CD1c-positive myeloid dendritic cell (primary cell): ENCODE measurements around the gene NELFCD.
A peak's percentile ranks its signal among the peaks of the same experiment; 100 is the strongest.
"Not testable (repeated sequence)": the region's sequence is repeated elsewhere in the genome, so short reads cannot be mapped to it uniquely, and the experiment has no call there.

Source experiments
- DNase-seq: peaks from one replicate; pipeline ENCODE4 v3.0.0-alpha.2; 2016; ENCODE audit errors: extremely low spot score

The NELFCD gene

DNA sequence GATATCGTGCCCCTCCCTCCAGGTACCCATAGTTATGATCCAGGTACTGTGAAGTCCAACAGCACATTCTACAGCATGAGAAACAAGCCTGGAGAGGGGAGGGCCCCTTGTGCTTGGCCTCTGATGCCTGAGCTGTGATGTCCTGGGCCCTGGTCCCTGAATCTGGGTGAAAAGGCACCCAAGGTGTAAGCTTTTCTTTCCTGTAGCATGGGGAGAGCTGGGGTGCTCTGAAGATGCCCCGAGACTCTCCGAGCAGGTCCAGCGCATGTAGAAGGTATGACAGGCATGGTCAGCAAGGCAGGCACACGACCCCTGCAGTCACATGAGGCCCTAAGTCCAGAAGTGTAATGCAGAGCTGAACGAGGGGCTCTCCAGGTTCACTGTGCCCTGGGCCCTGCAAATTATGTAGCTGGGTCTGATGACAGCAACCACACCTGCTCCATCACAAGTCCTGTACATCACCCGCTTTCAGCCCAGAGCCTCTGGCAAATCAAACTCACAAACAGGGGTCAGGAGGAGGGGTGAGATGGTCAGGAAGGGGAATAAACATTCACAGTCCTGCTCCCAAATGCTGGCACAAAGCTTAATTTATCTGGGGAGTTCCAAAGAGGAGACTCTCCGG, 27.8 kb downstream of the NELFCD start:
- no peak for DNase-seq

DNA sequence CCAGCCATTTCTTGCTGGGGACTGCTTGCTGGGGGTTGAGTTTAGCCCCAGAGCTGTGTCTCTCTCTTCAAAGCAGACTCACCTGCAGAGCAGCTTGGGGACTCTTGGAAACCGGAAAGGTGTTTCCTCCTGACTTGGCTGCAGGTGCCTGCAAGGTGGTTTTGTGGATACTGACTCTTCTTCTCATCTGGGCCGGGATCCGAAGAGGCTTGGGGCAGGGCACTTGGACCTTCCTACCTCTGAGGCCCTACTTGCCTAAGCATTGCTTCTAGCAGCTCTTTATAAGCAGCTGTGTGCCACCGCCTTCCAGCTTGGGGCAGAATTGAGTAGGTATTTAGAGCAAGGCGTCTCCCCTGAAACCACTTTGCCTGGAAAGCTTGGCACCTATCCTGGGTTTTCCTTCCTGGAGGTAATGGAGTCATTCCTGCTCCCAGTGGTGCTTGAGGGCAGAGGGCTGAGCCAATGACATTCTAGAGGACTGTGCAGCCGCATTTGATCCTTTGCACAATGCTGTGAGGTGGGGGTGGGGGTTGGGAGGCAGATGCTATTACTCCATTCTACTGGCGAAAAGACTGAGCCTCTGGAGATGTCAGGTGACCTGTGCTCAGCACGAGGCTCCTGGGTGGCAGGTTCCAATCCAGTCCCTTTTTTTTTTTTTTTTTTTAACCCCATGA, 29.4 kb downstream of the NELFCD start:
- no peak for DNase-seq

DNA sequence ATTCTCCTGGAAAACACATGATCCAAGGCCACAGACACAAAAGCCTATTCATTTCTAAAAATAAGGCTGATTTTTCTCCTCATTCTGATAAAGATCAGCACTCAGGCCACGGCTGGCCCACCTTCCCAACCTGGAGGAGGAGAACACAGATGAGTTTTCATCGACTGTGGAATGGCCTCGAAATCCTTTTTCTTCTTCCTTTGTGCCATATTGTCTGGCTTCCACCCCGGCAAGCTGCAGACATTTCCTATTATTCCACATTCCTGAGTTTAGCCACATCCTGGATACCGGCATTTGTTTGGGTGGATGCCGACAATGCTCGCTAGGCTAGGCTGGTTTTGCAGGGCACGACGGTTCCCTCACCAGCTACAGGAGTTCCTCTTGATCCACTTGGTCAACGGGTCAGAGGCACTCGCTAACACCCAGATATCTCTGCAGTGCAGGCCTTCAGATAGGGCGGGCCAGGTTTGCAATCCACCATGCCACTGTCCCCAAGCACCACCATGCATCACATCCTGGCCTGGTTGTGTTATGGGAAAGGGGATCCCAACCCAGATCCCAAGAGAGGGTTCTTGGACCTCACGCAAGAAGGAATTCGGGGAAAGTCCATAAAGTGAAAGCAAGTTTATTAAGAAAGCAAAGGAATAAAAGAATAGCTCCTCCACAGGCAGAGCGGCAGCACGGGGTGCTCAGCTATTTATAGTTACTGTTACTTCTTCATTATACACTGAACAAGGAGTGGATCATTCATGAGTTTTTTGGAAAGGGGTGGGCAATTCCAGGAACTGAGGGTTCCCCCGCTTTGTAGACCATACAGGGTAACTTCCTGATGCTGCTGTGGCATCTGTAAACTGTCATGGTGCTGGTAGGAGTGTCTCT, 30.2 kb downstream of the NELFCD start:
- DNase-seq = peak; percentile 88

DNA sequence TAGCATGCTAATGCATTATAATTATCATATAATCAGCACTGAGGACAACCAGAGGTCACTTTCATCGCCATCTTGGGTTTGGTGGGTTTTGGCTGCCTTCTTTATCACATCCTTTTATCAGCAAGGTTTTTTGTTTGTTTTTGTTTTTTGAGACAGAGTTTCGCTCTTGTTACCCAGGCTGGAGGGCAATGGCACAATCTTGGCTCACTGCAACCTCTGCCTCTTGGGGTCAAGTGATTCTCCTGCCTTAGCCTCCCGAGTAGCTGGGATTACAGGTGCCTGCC, 30.8 kb downstream of the NELFCD start:
- DNase-seq = not testable (repeated sequence)

DNA sequence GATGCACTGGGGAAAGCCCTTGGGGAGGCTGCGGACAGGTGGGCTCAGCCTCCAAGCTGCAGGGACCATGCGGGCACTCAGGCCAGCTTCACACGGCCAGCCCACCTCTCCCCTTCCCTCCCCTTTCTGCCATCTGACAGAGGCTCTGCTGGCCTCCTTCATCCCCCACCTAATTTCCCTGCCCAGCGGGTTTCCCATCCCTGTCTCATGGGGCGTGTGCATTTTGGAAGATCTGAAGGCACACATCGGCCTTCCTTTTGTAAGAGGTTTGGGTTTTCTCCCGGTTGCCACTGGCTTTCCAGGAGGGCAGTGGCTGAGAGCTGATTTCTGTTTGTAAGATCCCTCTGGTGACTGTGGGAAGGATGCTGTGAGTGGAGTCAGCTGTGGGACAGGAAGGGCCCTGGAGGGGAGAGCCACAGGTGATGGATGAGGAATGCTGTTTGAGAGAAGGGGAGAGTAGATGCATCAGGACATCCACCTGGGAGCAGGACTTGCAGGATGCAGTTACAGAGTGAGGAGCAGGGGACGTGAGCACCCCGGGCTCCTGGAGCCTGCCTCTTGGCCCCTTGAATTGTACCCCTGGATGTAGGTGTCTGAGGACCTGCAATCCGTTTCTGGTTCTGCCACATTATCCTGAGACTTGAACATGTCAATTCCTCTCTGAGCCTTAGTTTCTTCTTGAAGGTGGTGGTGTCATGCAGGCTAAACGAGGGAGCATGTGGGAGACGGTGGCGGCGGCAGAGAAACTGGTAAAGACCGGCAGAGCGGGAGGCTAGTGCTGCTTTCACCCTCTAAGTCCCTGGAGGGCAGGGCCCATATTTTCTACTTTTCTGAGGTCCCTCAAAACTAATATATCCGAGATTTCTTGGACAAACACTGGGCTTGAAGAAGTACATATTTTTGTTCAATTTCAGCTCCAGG, 32.2 kb downstream of the NELFCD start:
- no peak for DNase-seq

DNA sequence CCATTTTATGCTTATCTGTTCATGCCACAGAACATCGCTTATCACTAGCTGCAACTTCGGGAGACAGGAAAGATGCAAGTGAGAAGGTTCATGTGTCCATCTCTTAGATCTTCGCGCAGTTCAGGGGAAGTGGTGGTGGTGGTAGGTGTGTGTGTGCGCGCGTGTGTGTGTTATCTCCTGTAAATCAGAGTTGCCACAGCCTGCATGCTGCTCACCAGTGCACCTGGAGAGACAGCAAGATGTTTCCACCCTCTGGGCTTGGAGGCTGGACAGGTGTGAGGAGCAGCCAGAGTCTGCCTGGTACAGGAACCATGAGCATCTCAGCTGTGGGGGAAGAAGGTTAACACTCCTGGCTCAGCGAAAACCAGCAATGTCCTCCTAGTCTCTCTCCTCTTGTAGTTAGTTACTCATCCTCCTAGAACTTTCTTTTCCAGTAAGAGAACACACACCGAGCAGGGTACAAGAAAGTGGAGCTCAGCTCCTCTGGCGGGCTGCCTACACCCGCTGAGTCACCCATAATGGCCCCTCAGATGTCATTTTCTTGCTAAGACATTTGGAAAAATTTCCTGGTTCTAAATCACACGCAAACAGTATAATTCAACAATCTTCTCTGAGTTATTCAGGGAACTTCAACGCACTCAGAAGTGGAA, 33.0 kb downstream of the NELFCD start:
- DNase-seq = no peak

DNA sequence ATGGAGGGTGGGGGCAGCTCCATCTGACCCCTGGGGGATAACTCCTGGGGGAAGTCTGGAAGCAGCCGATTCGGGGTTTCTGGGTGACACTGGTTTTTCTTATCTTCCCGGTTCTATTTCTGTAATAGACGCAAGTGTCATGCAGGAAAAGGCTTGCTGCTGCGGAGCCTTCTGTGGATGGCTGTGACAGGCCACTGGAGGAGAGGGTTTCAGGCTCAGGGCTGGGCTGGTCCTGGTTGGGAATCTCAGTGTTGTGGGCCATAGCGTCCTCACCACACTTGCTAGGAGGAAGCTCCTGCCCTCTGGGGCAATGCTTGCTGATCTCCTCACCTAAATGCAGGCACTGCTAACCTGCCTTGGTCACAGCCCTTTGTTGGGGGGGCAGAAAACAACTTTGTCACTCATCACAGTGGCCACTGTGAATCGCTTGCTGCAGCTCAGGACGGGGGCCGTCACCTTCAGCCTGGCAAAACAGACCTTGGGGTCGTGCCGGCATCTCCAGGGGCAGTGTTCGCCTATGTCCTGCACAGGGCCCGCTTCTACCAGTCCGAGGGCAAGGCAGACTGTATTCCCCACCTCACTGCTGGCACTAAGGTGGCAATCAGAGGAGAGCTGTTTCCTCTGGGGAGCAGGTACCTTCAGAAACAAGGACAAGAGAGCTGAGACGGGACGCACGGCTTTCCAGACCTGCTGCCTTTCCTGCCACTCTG, 33.8 kb downstream of the NELFCD start:
- no peak for DNase-seq

DNA sequence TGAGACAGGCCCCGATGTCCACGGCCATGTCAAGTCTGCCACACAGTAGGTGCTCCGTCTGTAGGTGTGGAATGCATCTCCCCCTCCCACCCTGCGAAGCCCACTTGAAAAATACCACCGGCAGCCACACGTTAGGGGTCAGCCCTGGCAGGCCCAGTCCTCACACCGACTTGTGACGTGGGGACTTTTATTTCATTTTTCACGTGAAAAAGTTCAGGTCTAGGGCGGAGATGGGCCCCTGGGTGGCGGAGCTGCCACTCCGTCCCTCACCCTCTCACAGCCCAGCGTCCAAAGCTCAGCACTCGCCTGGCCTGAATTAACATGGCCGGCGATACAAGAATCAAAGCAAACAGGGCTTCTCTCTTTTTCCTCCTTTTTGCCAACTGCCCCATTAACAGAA, 34.4 kb downstream of the NELFCD start:
- DNase-seq = no peak

DNA sequence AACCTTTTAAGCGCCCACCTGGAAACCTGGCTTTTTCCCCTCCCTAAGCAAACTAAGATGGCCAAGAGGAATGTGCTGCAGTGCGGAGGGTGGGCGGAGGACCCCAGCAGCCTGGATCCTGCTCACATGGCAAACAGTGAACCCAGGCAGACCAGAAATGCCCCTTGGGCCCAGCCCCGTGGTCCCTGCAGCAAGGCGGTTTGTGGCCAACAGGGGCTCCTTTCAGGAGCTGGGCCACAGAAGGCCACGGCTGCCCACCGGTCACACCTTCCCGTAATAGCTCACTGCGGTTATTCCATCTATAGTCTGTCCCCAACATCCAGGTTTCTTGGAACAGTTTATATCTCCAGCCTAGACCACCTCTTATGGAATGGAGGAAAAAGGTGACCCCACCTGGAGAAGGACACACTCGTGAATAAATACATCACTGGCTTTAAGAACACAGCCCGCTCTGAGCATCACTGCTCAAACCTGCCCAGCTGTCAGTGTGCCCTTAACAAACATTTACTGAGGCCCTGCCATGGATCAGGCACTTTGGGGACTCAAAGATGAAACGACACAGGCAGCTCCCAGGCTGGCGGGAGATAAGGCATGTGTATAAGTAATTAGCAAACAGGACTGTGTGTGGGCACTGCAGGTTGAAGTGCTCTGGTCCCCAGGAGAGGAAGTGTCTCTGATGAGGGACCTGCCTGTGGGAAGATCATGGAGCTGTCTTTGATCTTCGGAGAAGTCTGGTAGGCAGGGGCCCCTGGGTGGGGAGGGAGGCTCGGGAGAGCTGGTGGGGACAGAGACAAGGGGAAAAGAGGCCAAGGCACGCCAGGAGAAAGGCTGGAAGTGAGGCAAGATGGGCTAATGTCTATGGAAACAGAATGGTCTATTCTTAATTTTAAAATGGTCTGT, 35.0 kb downstream of the NELFCD start:
- no peak for DNase-seq

DNA sequence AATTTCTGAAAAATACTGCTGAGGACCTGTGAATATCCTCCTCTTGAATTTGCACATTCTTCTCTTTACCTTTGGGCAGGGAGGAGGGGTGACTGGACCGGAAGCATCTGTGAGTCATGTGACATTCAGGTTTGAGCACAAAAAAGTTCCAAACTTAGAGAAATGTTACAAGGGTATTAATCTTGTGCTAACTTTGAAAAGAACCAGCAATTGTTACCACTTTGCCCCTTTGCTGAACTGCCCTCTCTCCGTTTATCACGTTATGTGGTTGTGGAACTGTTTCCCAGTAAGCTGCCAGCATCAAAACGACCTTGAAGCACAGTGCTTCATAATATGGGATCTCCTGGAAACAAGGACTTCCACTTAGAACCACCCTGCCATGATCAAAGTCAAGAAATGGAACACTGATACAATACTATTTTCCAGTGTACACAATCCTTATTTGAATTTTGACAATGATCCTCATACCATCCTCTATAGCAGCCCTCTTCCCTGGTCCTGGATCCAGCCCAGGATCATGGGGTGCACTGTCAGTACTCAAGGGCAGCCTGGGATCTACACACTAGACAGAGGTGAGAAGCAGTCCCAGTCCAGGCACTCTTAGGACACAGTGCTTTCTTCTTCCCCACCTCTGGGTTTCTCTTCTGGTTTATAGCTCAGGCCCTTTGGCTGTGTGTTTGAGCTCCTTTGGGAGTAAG, 35.9 kb downstream of the NELFCD start:
- DNase-seq = no peak

DNA sequence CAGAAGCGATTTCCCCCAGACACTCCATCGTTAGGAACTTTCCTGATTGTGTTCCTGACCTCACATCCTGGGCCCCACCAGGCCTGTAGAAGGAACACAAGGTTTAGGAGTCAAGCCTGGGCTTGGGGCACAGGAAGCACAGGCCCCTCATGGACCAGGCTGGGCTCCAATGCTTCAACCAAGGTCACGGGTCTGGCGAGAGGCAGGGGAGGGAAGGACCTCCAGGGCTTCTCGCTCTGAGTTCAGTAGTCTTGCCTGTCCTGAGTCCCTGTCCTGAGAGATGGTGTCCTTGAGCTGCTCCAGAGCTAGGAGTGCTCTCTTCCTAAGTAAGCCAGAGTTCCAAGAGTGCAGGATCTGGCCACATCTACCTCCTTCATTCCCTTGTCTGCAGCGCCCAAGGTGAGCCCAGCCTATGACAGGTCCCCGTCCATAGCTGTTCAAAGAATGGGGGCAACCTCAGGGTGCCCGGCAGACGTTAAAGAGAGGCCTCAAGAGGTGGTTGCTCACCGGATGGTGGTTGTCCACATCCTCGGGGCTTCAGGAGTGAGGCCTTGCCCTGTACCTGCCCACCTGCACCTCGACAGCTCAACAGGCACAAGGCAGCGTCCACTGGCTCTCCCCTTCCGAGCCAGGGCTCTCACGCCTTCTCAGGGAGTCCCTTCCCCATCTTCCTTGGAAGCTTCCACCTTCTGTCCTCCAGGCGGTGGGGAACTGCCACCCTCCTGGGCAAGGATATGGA, 36.6 kb downstream of the NELFCD start:
- no peak for DNase-seq

DNA sequence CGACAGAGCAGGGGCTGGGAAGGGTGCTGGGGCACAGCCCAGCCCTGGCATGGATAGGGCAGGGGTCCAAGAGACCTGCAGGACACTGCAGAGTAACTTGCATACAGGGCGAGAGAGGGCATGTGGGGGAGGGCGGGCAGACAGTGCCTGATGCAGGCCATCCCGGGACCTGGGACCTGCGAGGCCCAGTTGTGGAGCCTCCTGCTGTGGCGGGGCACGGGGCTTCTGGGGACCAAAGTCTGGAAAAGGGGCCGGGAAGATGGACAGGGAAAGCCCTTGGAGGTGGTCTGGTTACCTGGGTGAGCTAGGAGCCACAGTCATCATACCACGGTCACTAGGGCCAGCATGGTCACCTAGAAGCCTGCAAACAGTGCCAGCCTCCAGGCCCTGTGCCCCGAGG, 37.8 kb downstream of the NELFCD start:
- no peak for DNase-seq

DNA sequence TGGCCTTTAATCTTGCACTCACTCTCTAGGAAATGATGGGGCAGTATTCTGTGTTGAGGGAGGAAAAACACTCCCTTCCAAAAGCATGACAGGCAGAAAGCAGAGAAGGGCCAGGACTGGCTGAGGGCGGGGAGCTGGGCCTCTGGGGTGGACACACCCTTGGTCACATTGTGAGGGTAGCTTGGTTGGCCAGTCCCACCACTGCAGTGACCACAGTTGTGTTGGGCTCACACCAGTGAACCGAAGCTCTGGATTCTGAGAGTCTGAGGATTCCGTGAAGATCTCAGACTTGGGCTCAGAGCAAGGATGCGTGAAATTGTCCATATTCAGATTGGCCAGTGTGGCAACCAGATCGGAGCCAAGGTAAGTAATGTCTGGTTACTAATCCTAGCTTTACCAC, 38.2 kb downstream of the NELFCD start, which contains the start of gene TUBB1:
TSS of gene TUBB1 (plus strand) at position 213 of the 400 bp plus-strand sequence. CDS start at position 307, 94 bp downstream.
- no peak for DNase-seq

DNA sequence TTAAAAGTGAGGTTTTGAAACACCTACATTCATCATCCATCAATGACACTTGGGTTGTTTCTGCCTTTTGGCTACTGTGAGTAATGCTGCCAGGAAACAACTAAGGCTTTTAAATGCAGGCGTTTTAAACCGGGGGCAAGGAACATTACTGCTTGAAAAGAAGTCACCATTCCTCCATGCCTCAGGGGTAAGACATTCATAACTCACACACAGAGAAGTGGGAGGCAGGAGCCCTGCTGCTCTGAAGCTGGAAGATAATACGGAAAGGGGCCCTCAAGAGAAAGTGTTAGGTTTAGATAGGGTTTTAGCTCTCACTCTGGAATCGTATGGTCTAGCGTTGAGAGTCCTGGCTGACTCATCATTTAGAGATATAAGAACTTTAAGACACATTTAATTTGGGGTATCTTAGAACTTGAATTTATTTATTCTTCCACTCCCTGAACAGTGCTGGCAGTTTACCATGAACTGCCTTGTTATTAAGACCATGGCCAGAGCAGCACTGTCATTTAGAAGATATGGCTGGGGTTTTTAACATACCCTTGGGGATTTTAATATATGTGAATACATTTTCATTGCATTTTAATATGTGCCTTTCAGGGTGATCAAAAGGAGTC, 40.0 kb downstream of the NELFCD start:
- DNase-seq = no peak

DNA sequence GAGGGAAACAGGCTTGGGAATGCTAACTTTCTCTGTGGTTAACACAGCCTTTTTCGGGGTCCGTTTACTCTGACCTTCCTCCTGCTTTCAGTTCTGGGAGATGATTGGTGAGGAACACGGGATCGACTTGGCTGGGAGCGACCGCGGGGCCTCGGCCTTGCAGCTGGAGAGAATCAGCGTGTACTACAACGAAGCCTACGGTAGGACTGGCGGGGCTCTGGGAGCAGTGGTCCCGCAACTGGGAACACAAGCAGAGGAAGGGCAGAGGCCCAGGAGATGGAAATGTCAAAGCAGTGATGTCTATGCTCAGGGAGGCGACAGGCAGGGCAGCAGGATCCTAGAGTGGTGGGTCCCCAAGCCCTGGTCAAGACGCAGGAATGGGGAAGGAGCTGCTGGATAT, 41.7 kb downstream of the NELFCD start:
- DNase-seq = no peak

DNA sequence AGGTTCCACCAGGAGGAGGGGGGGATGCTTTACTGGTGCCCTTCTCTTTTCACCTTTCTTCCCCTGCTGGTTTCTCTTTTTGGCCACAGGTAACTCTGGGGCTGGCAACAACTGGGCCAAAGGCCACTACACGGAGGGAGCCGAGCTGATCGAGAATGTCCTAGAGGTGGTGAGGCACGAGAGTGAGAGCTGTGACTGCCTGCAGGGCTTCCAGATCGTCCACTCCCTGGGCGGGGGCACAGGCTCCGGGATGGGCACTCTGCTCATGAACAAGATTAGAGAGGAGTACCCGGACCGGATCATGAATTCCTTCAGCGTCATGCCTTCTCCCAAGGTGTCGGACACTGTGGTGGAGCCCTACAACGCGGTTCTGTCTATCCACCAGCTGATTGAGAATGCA, 42.6 kb downstream of the NELFCD start:
- DNase-seq = no peak

DNA sequence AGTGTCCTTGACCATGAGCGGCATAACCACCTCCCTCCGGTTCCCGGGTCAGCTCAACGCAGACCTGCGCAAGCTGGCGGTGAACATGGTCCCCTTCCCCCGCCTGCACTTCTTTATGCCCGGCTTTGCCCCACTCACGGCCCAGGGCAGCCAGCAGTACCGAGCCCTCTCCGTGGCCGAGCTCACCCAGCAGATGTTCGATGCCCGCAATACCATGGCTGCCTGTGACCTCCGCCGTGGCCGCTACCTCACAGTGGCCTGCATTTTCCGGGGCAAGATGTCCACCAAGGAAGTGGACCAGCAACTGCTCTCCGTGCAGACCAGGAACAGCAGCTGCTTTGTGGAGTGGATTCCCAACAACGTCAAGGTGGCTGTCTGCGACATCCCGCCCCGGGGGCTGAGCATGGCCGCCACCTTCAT, 43.1 kb downstream of the NELFCD start:
- DNase-seq = no peak

DNA sequence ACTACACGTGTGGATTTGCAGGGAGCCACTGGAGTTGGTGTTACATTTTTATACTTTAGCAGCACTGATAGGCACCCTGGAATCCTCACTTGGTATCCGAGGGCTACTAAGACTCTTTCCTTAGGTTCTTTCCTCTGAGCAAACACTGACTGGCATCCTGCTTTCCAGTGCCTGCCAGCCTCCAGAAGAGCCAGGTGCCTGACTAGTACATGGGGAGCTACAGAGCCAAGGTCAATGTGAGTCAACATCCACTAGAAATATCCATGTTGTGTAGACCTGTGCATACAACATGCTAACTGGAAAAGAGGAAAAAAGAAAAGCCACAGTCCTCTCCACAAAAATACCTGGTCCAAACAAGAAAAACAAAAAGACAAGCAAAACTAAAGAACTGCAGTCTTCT, 44.0 kb downstream of the NELFCD start:
- no peak for DNase-seq
